Activated CD4-positive, alpha-beta T cell treated with anti-CD3 and anti-CD28 coated beads, Interleukin-2, Interleukin-4, amounts not matched to agents 100 ng/mL and 50 ng/mL, durations not matched to agents 16 hours and 8 hours (primary cell): ENCODE measurements around the gene PTPRN2.
"Not testable (repeated sequence)": the region's sequence is repeated elsewhere in the genome, so short reads cannot be mapped to it uniquely, and the experiment has no call there.

Source experiments
- DNase-seq: peaks from one replicate; pipeline ENCODE4 v3.0.0-alpha.2; 2020; ENCODE audit warnings: low spot score

Gene PTPRN2

GRCh38 chr7:157714166-157715070 is 873.2 kb downstream of the PTPRN2 start:
- no peak for DNase-seq

DNA sequence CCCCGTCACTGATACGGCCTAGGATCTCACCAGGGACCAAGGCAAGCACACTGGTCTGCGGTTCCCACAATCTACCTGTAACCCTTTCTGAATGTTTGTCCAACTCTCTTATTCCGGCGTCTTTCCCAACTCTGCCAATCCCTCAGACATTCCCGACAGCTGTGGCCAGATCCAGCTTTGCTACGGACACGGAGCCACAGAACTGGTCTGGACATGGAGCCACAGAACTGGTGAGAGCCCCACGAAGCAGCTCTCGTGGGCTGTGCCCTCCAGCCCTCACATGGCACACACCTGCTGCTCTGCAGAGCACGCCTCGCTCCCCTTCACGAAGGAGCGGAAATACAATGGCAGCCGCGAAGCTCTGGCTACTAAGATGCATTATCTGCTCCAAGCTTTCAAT is 874.0 kb downstream of the PTPRN2 start:
- DNase-seq = no peak

DNA sequence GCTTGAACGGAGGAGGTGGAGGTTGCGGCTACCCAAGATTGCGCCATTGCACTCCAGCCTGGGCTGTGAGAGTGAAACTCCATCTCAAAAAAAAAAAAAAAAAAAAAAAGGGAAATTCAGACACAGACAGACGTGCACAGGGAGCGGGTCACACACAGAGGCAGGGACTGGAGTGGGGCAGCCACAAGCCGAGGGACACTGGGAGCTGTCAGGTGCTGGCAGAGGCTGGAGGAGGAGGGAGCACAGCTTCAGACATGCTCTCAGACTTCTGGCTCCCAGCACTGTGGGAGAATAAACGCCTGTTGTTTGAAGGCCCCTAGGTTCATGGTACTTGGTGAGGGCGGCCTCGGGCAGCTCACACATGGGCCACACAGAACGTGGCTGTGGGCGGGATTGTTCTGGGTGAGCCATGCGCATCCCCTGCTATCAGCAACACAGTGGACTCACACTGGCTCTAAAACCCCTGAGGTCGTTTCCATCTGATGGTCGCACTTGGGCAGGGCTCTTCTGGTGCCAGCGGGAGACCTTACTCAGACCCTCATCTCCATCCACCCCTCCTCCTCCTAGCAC is 874.9 kb downstream of the PTPRN2 start:
- no peak for DNase-seq

DNA sequence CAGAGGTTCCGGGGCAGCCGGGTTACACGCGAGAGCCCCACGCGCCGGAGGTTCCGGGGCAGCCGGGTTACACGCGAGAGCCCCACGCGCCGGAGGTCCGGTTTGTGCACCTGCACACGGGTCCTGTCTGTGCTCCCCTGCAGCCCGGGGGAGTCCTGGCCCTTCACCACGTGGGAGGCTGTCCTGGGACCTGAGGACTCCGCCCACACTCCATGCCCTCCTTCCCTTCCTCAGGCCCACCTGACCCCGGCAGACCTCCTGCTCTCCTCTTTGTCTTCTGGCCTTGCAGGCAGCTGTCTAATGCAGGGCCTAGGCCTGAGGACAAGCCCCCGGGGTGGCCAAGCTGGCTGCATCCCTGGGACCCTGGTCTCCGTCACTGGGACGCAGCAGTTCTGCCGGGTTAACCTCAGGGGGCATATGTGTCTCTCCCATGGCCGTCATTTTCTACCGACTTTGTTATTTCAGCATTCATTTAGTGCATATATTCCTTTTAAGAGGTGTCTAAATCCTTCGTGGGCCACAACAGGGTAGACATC is 876.2 kb downstream of the PTPRN2 start:
- DNase-seq = no peak

- DNase-seq = no peak
Measured at GRCh38 chr7:157710396-157710795, 877.2 kb downstream of the PTPRN2 start.

DNA sequence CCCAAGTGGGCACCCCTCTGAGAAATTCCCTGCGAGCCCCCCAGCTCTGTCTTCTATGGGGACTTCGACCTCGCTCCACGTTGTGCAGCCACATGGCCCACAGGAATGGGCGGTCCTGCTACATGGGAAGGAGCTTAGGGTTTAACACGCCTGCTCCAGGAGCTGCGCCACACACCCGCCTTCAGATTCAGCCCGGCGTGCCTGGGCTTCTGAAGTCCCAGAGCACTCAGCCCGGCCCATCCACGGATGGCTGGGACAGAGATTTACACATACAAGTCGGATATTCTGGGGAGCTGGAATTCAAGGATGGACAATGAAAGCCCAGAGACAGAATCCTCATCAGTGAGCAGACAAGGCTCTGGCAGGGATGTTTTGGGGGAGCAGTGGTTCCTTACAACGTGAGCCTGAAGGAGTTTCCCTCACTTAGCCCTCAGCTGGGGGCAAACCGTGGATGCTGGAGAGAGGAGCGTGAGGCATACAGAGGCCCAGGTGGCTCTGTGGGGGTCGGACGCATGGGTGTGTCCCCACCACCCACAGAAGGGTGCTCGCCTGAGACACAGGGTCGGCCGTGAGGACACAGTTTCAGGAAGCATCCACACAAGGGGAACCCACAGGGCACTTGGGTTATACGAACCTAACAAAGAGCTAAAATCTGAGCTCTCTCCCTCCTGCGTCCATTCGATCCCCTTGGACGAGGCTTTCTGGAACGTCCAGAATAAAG is 877.9 kb downstream of the PTPRN2 start:
- no peak for DNase-seq

GRCh38 chr7:157708919-157709295 is 878.7 kb downstream of the PTPRN2 start:
- DNase-seq = no peak

DNA sequence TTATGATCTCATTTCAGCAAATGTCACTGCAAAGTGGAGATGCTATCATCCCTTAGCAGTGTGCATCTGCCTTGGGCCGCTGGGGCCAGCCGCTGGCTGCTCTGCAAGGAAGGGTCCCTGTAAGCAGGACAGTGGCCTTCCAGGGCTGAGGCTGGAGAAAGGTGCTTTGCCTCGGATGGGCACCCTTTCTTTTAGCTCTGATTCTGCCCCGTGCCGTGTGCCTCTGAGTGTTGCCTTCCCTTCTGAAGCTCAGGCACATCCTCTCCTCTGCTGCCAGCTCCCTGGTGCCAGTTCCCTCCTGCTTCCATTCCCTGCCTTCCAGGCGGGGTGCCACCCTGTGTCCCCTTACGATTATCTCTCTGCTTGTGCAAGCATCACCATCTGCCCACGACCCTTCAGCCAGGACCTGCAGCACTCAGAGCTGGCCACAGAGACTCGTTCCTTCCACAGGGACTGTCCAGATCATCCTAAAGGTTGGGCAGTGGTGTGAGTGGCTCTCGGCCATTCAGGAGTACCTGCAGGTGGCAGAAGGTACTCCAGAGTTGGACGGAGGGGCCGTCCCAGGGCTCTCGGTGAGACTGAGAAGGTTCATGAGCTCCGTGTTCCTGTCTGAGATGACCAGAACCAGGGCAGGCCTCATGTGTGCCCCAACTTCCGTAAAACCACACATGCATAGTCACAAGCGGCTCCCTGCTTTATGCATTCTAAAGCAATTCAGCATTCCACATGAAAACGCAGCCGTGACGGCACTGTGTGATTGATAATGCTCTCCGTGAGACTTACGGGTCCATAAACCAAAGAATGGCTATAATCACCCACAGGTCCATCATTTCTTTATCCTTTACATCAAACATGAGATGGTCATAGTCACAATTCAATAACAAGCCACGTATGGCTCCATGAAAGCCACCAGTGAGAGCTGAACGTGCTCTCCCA is 879.4 kb downstream of the PTPRN2 start:
- no peak for DNase-seq

GRCh38 chr7:157704365-157704764 is 883.3 kb downstream of the PTPRN2 start:
- no peak for DNase-seq

- no peak for DNase-seq
Measured at GRCh38 chr7:157703534-157704195, 884.0 kb downstream of the PTPRN2 start.

- DNase-seq = no peak
Measured at GRCh38 chr7:157703131-157703530, 884.5 kb downstream of the PTPRN2 start.

- DNase-seq = no peak
Measured at GRCh38 chr7:157702311-157703023, 885.2 kb downstream of the PTPRN2 start.

DNA sequence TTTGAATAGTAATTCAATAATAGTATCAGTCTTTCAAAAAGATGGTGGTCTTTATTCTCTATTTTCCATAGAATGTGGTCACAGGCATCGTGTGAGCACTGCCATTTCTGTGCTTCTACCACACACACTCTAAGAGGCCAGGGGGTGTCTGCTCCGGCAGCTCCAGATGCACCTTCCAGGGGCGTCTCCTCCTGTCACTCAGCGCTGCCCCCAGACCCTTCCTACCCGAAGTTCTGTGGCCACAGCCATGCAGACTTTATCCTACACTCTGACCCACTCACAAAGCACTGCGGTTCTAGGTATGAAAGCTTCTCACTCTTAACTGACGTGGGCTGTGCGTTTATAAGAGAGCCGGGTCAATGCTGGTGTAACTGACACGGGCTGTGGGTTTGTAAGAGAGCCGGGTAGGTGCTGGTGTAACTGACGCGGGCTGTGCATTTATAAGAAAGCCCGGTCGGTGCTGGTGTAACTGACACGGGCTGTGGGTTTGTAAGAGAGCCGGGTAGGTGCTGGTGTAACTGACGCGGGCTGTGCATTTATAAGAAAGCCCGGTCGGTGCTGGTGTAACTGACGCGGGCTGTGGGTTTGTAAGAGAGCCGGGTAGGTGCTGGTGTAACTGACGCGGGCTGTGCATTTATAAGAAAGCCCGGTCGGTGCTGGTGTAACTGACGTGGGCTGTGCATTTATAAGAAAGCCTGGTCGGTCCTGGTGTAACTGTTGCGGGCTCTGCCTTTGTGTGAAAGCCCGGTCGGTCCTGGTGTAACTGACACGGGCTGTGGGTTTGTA is 886.0 kb downstream of the PTPRN2 start:
- not testable (repeated sequence) for DNase-seq

DNA sequence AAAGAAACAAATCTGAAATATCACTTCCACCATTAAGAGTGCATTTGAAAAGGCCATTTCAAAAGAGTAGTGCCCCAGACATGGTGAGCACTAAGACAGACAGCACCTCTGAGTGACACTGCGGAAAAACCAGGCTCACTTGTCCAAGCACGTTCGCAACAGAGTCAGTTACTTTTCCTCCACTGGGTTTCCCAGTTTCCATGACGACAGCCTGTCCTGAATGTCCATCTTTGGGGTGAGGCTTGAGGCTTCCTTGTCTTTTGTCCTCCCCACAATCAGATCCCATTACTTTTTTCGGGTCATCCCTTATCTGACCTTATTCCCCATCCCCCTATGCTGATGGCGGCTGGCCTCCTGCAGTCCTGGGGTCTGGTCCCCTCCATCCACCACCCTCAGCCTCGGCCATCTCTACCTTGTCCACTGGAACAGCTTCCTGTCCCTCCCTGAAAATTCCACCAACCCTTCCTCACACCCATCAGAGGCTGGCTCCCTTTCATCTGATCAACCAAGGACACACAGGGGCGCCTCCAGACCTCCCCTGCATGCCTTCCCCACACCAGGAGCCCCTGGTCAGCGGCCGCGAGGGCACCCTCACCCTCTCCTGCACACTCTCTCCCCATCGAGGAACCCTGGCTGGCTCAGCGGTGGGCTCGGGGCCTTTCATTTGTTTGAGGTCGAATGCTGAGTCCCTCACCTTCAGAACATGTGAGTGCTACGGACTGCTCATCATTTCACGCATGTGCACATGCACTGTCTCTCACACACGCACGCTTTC is 887.2 kb downstream of the PTPRN2 start:
- no peak for DNase-seq

- DNase-seq = no peak
Measured at GRCh38 chr7:157699357-157700013, 888.1 kb downstream of the PTPRN2 start.

DNA sequence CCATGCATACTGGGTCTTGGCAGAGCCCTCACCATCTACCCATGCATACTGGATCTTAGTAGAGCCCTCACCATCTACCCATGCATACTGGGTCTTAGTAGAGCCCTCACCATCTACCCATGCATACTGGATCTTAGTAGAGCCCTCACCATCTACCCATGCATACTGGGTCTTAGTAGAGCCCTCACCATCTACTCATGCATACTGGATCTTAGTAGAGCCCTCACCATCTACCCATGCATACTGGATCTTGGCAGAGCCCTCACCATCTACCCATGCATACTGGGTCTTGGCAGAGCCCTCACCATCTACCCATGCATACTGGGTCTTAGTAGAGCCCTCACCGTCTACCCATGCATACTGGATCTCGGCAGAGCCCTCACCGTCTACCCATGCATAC is 890.3 kb downstream of the PTPRN2 start:
- not testable (repeated sequence) for DNase-seq

GRCh38 chr7:157695609-157696008 is 892.0 kb downstream of the PTPRN2 start:
- not testable (repeated sequence) for DNase-seq

DNA sequence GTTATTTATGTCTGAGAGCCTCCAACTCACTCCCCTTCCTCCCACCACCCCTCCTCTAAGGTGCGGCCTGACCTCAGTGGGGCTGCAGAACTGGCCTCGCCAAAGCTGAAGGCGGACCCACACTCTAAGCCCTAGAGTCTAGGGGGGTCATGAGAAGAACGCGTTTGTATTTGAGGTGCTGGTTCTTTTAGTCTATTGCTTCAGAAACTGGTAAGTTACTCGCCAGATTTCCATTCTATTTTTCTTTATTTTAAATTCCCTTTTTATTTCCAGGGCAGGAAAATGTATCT is 893.3 kb downstream of the PTPRN2 start:
- DNase-seq = no peak
